Measurements from ENCODE around the gene MAPK14. TPM values are rescaled to one million over a fixed set of nuclear protein-coding genes. Genes with fewer than 3 reads are reported as not detected.

Gene MAPK14
- total RNA-seq, 1 donor from 2014 or later: 36.5 TPM

DNA sequence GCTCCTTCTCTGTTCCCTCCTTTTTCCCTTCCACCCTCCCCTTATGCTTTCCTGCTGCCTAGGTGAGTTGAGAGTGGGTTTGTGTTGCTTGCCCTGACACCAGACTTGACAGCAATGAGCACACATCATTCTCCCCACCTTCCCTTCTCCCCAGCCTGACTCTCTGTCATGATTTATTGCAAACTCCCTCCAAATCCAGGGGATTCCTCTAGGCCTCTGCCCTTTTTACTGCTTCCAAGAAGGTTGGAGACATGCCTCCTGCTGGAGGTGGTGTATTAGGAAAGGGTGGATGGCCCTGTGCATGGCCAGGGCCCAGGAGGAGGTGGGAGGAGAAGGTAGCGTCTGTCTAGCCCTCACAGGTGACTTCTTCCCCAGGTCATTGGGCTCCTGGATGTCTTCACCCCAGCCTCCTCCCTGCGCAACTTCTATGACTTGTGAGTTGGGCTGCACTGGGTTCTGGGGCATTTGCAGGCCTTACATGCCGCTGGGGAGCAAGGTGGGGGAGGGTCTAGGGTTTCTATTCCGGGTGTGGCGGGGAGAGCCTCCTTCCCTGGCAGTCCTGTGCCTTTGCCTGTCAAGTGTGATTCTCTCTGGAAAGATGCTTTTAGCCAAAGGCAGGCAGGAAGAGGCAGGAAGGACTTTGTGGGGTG is 104.8 kb downstream of the MAPK14 start:
- H3K9me3 Mint-ChIP-seq (ENCODE audit: low read depth): no peaks in the 10 kb centered on the region
- no peaks in the 10 kb centered on the region for H3K36me3 Mint-ChIP-seq (ENCODE audit: low read depth)
- no peak for DNase-seq (ENCODE audit: low spot score)
- no peaks in the 10 kb centered on the region for H3K27me3 Mint-ChIP-seq (ENCODE audit: low read depth)
- no peak for TF ChIP-seq CTCF (IDR thresholded peaks at IDR 0.05)
- no peak overlapping the region for H3K27ac Mint-ChIP-seq (ENCODE audit: unreplicated experiment)
- H3K4me3 Mint-ChIP-seq (ENCODE audit: unreplicated experiment): no peak overlapping the region
- peaks cover 14% of the 10 kb centered on the region for H3K4me1 Mint-ChIP-seq (ENCODE audit: low read depth)

DNA sequence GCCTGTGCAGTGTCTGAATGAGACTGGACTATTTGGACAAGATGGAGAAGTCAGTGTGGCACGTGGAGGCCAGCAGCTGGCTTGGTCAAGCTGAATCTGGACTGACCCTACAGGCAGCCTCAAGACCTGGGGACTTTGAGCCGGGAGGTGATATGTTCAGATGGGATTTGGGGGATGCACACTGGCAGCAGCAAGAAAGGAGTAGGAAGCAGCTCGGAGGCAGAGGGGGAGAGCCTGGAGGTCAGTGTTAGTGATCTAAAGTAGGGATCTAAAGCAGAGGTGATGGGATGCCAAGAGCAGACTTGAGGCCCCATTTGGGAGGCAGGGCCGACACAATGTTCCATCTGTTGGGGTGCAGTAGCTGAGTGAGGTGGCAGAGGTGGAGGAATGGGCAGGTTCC is 105.5 kb downstream of the MAPK14 start:
- Mint-ChIP-seq H3K9me3 (ENCODE audit: low read depth) (no peaks in the 10 kb centered on the region), H3K4me1 (ENCODE audit: low read depth) (peaks cover 10% of the 10 kb centered on the region), H3K36me3 (ENCODE audit: low read depth) (no peaks in the 10 kb centered on the region), H3K4me3 (ENCODE audit: unreplicated experiment) (no peak overlapping the region), H3K27ac (ENCODE audit: unreplicated experiment) (no peak overlapping the region), H3K27me3 (ENCODE audit: low read depth) (no peaks in the 10 kb centered on the region)
- TF ChIP-seq CTCF (IDR thresholded peaks at IDR 0.05): no peak
- no peak for DNase-seq (ENCODE audit: low spot score)

GRCh38 chr6:36133912-36134311 is 106.3 kb downstream of the MAPK14 start:
- Mint-ChIP-seq H3K36me3 (ENCODE audit: low read depth) (no peaks in the 10 kb centered on the region), H3K27me3 (ENCODE audit: low read depth) (no peaks in the 10 kb centered on the region), H3K9me3 (ENCODE audit: low read depth) (no peaks in the 10 kb centered on the region), H3K4me3 (ENCODE audit: unreplicated experiment) (no peak overlapping the region), H3K27ac (ENCODE audit: unreplicated experiment) (no peak overlapping the region), H3K4me1 (ENCODE audit: low read depth) (peaks cover 10% of the 10 kb centered on the region)
- TF ChIP-seq CTCF (IDR thresholded peaks at IDR 0.05): no peak
- DNase-seq (ENCODE audit: low spot score): no peak

GRCh38 chr6:36135053-36135731 is 107.6 kb downstream of the MAPK14 start:
- Mint-ChIP-seq H3K27me3 (ENCODE audit: low read depth) (no peaks in the 10 kb centered on the region), H3K4me3 (ENCODE audit: unreplicated experiment) (no peak overlapping the region), H3K4me1 (ENCODE audit: low read depth) (peaks cover 5% of the 10 kb centered on the region), H3K36me3 (ENCODE audit: low read depth) (no peaks in the 10 kb centered on the region), H3K9me3 (ENCODE audit: low read depth) (no peaks in the 10 kb centered on the region), H3K27ac (ENCODE audit: unreplicated experiment) (no peak overlapping the region)
- TF ChIP-seq CTCF (IDR thresholded peaks at IDR 0.05): no peak
- no peak for DNase-seq (ENCODE audit: low spot score)

DNA sequence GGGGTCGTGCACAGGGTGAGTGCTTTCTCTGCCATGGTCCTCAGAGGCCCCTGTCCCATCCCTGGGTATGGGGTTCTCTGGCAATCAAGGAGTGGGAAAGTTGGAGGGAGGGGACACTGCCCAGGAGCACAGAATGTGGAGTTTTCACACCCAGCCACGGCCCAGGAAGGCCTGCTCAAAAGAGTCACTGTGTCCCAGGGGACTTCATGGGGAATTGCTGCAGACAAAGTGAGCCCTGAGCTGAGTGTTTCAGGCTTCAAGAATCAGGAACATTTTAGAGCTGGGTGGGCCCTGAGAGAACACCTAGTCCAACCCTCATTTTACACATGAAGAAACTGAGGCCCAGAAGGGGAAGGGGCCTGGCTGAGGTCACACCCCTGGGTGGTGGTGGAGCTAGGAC is 108.4 kb downstream of the MAPK14 start:
- Mint-ChIP-seq H3K27ac (ENCODE audit: unreplicated experiment) (no peak overlapping the region), H3K4me1 (ENCODE audit: low read depth) (peaks cover 5% of the 10 kb centered on the region), H3K9me3 (ENCODE audit: low read depth) (no peaks in the 10 kb centered on the region), H3K27me3 (ENCODE audit: low read depth) (no peaks in the 10 kb centered on the region), H3K36me3 (ENCODE audit: low read depth) (no peaks in the 10 kb centered on the region), H3K4me3 (ENCODE audit: unreplicated experiment) (no peak overlapping the region)
- no peak for TF ChIP-seq CTCF (IDR thresholded peaks at IDR 0.05)
- DNase-seq (ENCODE audit: low spot score): no peak

Data from chondrocyte (in vitro differentiated cells).